NCI-H1092 (cell line): ENCODE data around the gene EGF.

ENCODE experiments used
- DNase-seq: peaks from one replicate; lab custom pipeline; 2025; lab: John Stamatoyannopoulos, UW

EGF gene

GRCh38 chr4:109994415-109994827 lies 81.7 kb downstream of the EGF start:
- no peak for DNase-seq

- DNase-seq = no peak
Measured at GRCh38 chr4:109996526-109996925, 83.8 kb downstream of the EGF start.

- DNase-seq = peak; percentile 22
Measured at GRCh38 chr4:109998867-109999584, 86.3 kb downstream of the EGF start.

DNA sequence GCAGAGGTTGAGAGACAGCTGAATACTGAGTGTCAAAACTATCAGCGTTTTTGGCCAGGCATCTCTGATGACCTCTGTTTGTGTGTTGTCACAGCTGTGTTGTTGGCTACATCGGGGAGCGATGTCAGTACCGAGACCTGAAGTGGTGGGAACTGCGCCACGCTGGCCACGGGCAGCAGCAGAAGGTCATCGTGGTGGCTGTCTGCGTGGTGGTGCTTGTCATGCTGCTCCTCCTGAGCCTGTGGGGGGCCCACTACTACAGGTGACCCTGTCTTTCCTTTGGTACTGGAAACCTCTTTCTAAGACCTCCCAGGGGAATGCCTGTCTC lies 86.9 kb downstream of the EGF start:
- DNase-seq = no peak

- DNase-seq = no peak
Measured at GRCh38 chr4:110002326-110002725, 89.6 kb downstream of the EGF start.

- no peak for DNase-seq
Measured at GRCh38 chr4:110003401-110004187, 90.9 kb downstream of the EGF start.

DNA sequence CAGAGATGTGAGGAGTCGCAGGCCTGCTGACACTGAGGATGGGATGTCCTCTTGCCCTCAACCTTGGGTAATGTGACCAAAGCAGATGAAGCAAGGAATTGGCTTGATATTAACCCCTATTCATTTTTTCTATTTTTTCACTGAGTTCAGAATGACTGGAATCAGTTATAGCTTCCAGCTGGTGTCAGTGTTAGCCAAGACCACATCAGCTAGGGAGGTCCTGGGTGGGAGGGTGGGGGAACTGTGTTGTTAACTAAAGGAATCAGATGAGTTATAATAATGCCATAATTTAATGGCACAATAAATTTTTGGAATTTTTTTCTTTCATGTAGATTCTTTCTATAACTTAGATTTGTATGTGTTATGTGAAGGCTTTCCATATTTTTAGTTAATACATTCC lies 91.9 kb downstream of the EGF start:
- no peak for DNase-seq

DNA sequence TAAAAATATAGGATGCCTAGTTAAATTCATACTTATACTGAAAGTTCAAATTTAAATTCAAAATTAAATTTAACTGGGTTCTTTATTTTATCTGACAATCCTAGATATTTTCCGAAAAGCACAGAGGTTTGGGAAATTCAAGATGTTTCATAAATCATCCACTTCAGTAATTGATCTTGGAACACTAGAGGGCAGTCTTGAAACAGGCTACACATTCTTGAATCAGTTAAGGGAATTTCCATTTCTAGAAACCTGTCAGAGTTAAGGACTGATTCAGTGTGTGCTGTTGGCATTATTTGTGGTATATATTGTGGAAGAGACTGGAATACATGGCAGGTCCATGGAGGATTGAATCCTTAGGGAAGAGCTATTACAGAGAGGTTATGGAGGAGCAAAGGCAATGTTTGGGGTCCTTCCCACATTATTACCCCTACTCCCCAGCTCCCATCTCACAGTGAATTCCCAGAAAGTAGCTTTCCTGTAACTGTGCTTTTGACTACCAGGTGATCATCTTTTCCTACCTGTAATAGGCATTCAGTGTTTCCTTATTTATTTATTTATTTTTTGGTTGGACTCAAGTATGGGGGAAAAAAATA lies 92.9 kb downstream of the EGF start:
- peak; percentile 22 for DNase-seq

DNA sequence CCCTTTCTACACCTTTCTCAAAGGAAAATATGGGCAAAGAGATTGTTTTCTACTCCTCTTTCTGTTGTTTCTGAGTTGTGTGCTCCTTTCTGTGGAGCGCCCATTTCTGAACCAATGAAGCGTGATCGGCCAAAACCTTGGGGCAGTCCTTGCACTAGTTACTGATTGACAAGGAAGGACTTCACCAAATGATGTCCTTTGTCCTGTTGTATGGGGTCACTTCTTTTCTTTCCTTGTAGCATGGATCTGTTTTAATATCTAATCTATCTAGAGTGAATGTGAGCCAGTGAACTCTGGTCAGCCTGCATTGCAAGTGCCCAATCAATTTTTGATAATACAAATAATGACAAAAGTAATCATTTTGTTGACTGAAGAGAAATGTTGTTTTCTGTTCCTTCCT lies 94.5 kb downstream of the EGF start:
- no peak for DNase-seq

- DNase-seq = no peak
Measured at GRCh38 chr4:110008540-110008939, 95.9 kb downstream of the EGF start.

GRCh38 chr4:110009550-110009949 lies 96.9 kb downstream of the EGF start:
- DNase-seq = no peak

- DNase-seq = no peak
Measured at GRCh38 chr4:110010797-110011196, 98.1 kb downstream of the EGF start.

- DNase-seq = no peak
Measured at GRCh38 chr4:110012917-110013316, 100.2 kb downstream of the EGF start.

DNA sequence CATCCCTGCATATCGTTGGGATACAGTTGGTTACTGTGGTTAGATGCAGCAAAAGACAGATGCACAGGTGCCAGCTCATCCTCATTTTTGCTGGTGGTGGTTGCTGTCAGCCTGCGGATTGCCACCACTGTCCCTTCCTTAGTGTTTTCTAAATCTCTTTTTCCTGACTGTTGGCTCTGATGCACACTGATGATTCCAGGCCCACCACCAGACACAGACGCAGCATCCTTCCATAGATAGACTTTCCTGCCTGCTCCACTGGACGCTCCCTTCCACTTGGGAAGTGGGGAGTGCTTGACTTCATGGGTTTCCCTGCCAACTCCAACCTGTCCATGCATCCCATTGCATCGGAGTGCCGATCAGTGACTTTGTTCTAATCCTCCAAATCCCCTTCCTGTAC lies 101.5 kb downstream of the EGF start:
- DNase-seq = no peak

DNA sequence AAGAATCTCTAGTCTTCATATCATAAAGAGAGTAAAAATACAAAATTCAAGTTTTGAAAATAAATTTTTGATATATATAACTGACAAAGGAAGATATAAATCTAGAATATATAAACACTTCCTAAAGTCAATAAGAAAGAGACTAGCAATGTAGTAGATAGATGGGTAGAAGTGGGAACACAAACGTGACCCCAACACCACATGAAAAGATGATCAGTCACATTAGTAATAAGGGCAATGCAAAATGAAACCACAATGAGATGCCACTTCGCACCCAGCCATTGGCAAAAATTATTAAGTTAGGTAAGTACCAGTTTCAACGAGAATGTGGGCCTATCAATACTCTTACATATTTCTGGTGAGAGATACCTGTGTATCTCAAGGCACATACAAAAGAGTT lies 106.5 kb downstream of the EGF start:
- DNase-seq = no peak

DNA sequence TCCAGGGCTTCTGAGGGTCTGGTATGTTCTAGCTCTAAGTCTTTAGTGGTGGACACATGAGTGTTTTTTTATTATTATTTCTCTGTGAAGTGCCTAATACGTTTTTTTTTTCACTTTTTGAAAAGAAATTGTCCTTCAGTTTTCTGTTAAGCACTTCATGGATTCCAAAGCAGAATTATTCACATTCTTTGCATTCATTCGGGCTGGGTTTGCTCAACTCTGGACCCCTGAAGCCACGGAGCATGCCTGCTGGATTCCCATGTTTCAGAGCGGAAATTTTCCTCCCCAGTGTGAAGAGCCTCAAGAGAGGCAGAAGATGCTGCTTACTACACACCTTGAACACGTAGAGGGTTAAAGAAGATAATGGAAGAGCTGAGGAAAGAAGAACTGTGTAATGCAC lies 107.5 kb downstream of the EGF start:
- DNase-seq = no peak

DNA sequence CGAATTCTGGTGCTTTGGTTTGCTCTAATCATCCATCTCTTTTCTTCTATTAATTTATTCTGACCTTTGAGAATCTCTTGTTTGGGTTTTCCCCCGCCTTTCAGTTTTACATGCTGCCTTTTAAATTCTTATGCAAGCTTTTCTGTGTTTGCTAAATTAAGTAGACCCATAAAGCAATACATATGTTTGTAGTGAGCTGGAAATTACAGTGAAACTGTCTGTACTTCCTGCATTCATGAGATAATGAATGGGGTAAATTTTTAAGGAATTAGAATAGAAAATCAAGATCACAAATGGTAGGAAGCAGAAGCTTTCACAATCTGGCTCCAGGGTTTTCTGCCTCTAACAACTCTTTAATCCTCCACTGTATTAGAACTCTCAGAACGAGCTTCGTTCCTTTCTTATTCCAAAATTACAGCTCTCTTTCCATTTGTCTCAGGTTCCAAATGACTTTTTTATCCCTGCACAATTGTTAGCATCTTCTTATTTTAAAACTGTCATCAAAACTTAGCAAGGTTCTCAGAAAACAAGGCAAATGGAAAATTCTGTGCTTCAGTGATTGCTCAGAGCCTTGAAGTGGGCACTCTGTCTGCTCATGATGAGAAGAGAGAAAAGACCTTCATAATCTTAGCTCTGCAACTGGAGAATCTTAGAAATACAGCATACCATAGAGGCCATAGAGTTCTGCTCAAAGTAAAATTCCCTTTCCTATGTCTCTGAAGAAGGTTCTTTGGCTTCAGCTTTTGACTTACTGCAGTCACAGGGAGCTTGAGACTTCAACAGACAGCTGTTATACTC lies 108.2 kb downstream of the EGF start:
- DNase-seq = no peak

DNA sequence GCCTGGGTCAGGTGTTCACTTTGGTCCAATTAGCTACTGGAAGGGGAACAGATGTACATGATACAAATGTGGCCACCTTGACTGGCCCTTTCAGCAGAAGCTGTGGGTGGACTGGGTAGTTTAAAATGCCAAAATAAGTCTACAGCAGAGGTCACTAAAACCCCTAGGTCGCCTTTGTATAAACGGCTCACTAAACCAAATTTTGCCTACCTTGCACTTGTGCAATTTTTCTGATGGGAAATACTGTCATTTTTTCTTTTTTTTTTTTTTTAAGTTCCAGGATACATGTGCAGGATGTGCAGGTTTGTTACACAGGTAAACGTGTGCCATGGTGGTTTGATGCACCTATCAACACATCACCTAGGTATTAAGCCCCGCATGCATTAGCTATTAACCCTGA lies 109.8 kb downstream of the EGF start:
- no peak for DNase-seq

GRCh38 chr4:110025056-110025455 lies 112.4 kb downstream of the EGF start:
- DNase-seq = no peak

- DNase-seq = no peak
Measured at GRCh38 chr4:110025718-110026117, 113.0 kb downstream of the EGF start.

- DNase-seq = no peak
Measured at GRCh38 chr4:110032603-110033002, 119.9 kb downstream of the EGF start.

DNA sequence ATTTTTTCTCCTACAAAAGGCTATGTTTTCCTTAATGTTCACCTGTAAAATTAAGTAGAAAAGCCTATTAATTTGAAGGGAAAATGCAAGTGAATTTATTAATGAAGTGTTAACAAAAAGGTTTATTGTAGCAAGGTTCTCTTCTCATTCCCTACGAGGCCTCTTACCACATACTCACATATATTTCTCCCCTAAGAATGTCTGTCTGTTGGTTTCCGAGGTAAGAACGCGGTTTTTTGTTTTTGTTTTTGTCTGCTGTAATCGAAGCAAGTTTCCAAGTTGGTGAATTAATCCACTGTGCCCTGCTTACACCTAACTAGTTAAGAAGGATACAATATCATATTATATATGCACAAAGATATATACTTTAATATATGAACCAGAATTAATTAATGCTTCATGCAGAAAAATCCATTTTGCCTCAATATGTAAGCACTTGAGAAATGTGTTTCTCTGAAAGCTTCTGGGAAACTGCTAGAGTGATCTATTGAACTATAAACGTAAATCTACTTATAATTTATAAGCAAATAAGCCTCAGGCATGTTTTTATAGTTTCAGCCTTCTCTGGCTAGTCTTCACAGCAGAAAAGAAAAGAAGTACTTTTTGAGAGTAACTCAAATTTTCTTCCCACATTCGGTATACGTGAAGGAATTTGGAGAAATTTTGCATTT lies 120.8 kb downstream of the EGF start:
- no peak for DNase-seq
